Prostate gland (tissue), 2 donors: ENCODE data around the gene FHOD1. TPM values are rescaled to one million over a fixed set of nuclear protein-coding genes. Genes with fewer than 3 reads are reported as not detected.

Experiments used
- DNase-seq: peaks from one replicate; pipeline ENCODE4 v3.0.0-alpha.2; 2019; ENCODE audit warnings: low spot score
- H3K27ac ChIP-seq, 2 donors: fragments of 200-600 bp; sonication (generic); 2 replicates each; pipeline ENCODE4 v1.5.1; 2017 to 2019
- H3K27me3 ChIP-seq: fragments of 200-600 bp; sonication (generic); replicated peaks from 2 replicates; pipeline ENCODE4 v1.5.1; 2019; ENCODE audit not compliant: insufficient read depth
- H3K36me3 ChIP-seq, 2 donors: fragments of 200-600 bp; sonication (generic); 1 replicate in 1 of 2; 2 replicates in 1 of 2; pipeline versions ENCODE4 v1.5.1 to v1.8.1; 2017 to 2019
- H3K4me1 ChIP-seq: fragments of 200-600 bp; sonication (generic); replicated peaks from 2 replicates; pipeline ENCODE4 v1.5.1; 2019
- H3K4me3 ChIP-seq, 2 donors: fragments of 200-600 bp; sonication (generic); 2 replicates each; pipeline ENCODE4 v1.5.1; 2017 to 2019
- H3K9me3 ChIP-seq: fragments of 200-600 bp; sonication (generic); 2 replicates; pipeline ENCODE4 v1.5.1; 2017
- CTCF ChIP-seq, 4 experiments: fragments of 200-600 bp in 2 of 4; fragments of 450-650 bp in 2 of 4; sonication (generic) in 2 of 4; IDR thresholded peaks; 1 replicate in 3 of 4; 2 replicates in 1 of 4; pipeline ENCODE4 v1.5.1; 2016 to 2019; ENCODE audit warnings: antibody characterized with exemption in 4 of 4, mild to moderate bottlenecking in 2 of 4, moderate library complexity in 2 of 4
- POLR2A ChIP-seq: fragments of 450-650 bp; IDR thresholded peaks from one replicate; pipeline ENCODE4 v1.6.1; 2016; ENCODE audit warnings: antibody characterized with exemption, mild to moderate bottlenecking
- POLR2AphosphoS5 ChIP-seq: sonication (generic); formaldehyde crosslinking; IDR thresholded peaks from one replicate; pipeline ENCODE4 v1.6.1; 2017; ENCODE audit warnings: antibody characterized with exemption
- WGBS: methylation state at CpG from one replicate; pipeline ENCODE4 v1.1.5; 2018; 5-methylcytosine and 5-hydroxymethylcytosine counted together
- intact Hi-C: fragments of 100-400 bp; cut with DNase I; formaldehyde crosslinking; loops from one replicate; pipeline ENCODE4 v1.14.2; 2022
- total RNA-seq, 2 donors: library from RNA; depleted of rRNA; stranded (reverse); fragments of >200 nt; gene quantifications; one replicate each; pipeline ENCODE4 v1.1.0, GENCODE V29; 2016

Gene FHOD1
- total RNA-seq, 2 donors from 2014 or later: 11.2 to 46.1 TPM

- no peak for DNase-seq
- no peaks in the 10 kb centered on the region for H3K9me3 ChIP-seq
- H3K4me1 ChIP-seq: peaks cover 18% of the 10 kb centered on the region
- no peak overlapping the region for H3K27ac ChIP-seq
- intact Hi-C loops: no loop called here
- no peaks in the 10 kb centered on the region for H3K27me3 ChIP-seq
- 75% methylated on average over 13 of the region's 13 CpGs for WGBS
- H3K4me3 ChIP-seq: no peak overlapping the region
- no peak for TF ChIP-seq POLR2A
- no peak for TF ChIP-seq CTCF (IDR thresholded peaks at IDR 0.05)
- no peak for TF ChIP-seq POLR2AphosphoS5
- peaks cover 6 to 15% of the 10 kb centered on the region in 2 donors for H3K36me3 ChIP-seq
Measured at GRCh38 chr16:67190448-67191399, 56.6 kb downstream of the FHOD1 start.

- Histone ChIP-seq H3K27ac (no peak within 1 kb of the TSS), H3K36me3 (peaks cover 0 to 8% of the 10 kb centered on the region in 2 donors), H3K4me1 (peaks cover 23% of the 10 kb centered on the region), H3K27me3 (no peaks in the 10 kb centered on the region), H3K4me3 (no peak within 1 kb of the TSS), H3K9me3 (no peaks in the 10 kb centered on the region)
- 37% methylated on average over 6 of the region's 6 CpGs for WGBS
- intact Hi-C loops: no loop called here
- TF ChIP-seq POLR2A (no peak), CTCF (IDR thresholded peaks at IDR 0.05) (no peak), POLR2AphosphoS5 (no peak)
- no peak for DNase-seq
Measured at GRCh38 chr16:67190041-67190440, 57.2 kb downstream of the FHOD1 start, which contains the start of gene EXOC3L1. EXOC3L1 (minus strand) TSS chr16:67190136; CDS start chr16:67189676, 460 bp downstream.

- Histone ChIP-seq H3K36me3 (no peaks in the 10 kb centered on the region), H3K9me3 (no peaks in the 10 kb centered on the region), H3K4me1 (peaks cover 32% of the 10 kb centered on the region), H3K27me3 (no peaks in the 10 kb centered on the region), H3K27ac (no peak overlapping the region), H3K4me3 (no peak overlapping the region)
- no peak for TF ChIP-seq POLR2A
- no peak for TF ChIP-seq POLR2AphosphoS5
- no peak for TF ChIP-seq CTCF (IDR thresholded peaks at IDR 0.05)
- no peak for DNase-seq
- intact Hi-C loops: no loop called here
- WGBS: 92% methylated on average over 14 of the region's 15 CpGs
Measured at GRCh38 chr16:67188798-67189197, 58.5 kb downstream of the FHOD1 start.

- Histone ChIP-seq H3K9me3 (no peaks in the 10 kb centered on the region), H3K4me3 (no peak overlapping the region), H3K27ac (no peak overlapping the region), H3K36me3 (no peaks in the 10 kb centered on the region), H3K4me1 (peaks cover 27% of the 10 kb centered on the region), H3K27me3 (no peaks in the 10 kb centered on the region)
- intact Hi-C loops: no loop called here
- WGBS: 84% methylated on average over 4 of the region's 4 CpGs
- DNase-seq: no peak
- TF ChIP-seq POLR2A: no peak
- no peak for TF ChIP-seq CTCF (IDR thresholded peaks at IDR 0.05)
- TF ChIP-seq POLR2AphosphoS5: no peak
Measured at GRCh38 chr16:67188323-67188722, 59.0 kb downstream of the FHOD1 start.
